T-helper 1 cell treated with Interleukin-12 subunit alpha and Interleukin-12 subunit beta and Interleukin-4 antibody, amounts not matched to agents 30 μg/mL and 1 μg/mL, for 36 hours (primary cell): ENCODE data around the gene MAST4.

Experiments
- H3K27ac Mint-ChIP-seq: one replicate; pipeline ENCODE4 v1.8.0; 2021; ENCODE audit warnings: mild to moderate bottlenecking, mixed read lengths
- H3K27me3 Mint-ChIP-seq: one replicate; pipeline ENCODE4 v1.8.0; 2021; ENCODE audit warnings: low read depth, mixed read lengths
- H3K36me3 Mint-ChIP-seq: one replicate; pipeline ENCODE4 v1.8.0; 2021; ENCODE audit warnings: low read depth, mixed read lengths
- H3K4me1 Mint-ChIP-seq: one replicate; pipeline ENCODE4 v1.8.0; 2021; ENCODE audit warnings: low read depth, mixed read lengths
- H3K4me3 Mint-ChIP-seq: one replicate; pipeline ENCODE4 v1.8.0; 2021; ENCODE audit warnings: mild to moderate bottlenecking, moderate library complexity, mixed read lengths
- H3K9me3 Mint-ChIP-seq: one replicate; pipeline ENCODE4 v1.8.0; 2021; ENCODE audit warnings: mixed read lengths

MAST4 gene

GRCh38 chr5:66595756-66596635, at the start of gene MAST4:
Gene MAST4 (plus strand): TSS chr5:66596393. CDS start chr5:66596656, 263 bp downstream.
- Mint-ChIP-seq H3K27ac (peak within 1 kb of the TSS; percentile 21), H3K27me3 (peaks cover 70% of the 10 kb centered on the region), H3K9me3 (no peaks in the 10 kb centered on the region), H3K4me1 (peaks cover 26% of the 10 kb centered on the region), H3K36me3 (no peaks in the 10 kb centered on the region), H3K4me3 (peak within 1 kb of the TSS; percentile 81)

- Mint-ChIP-seq H3K36me3 (peaks cover 2% of the 10 kb centered on the region), H3K27ac (no peak overlapping the region), H3K27me3 (peaks cover 10% of the 10 kb centered on the region), H3K4me3 (no peak overlapping the region), H3K9me3 (peaks cover 21% of the 10 kb centered on the region), H3K4me1 (peaks cover 3% of the 10 kb centered on the region)
These were observed 49.7 kb upstream of the MAST4 start for GRCh38 chr5:66546541-66546940.

DNA sequence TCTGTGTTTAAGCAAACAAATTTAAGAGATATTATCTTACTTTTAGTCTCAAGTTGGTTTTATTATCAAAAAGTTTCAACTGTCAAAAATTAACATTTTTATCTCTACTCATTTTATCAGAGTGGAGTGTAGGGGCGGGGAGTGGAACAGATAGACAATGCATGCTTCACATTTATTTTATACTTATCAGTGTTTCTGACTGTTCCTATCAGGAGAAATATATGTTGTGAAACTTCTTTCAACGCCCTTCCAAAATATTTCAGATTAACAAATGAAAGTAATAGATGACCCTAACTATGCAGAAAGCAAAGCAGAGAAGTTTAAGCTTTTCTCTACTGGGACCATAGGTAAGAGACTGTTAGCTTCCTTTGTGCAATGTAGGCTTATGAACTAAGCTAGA, 44.9 kb upstream of the MAST4 start:
- no peak overlapping the region for H3K4me3 Mint-ChIP-seq
- H3K9me3 Mint-ChIP-seq: peaks cover 29% of the 10 kb centered on the region
- peaks cover 4% of the 10 kb centered on the region for H3K36me3 Mint-ChIP-seq
- peaks cover 21% of the 10 kb centered on the region for H3K4me1 Mint-ChIP-seq
- peaks cover 6% of the 10 kb centered on the region for H3K27me3 Mint-ChIP-seq
- H3K27ac Mint-ChIP-seq: no peak overlapping the region

- Mint-ChIP-seq H3K9me3 (peaks cover 29% of the 10 kb centered on the region), H3K27ac (no peak overlapping the region), H3K4me1 (peaks cover 21% of the 10 kb centered on the region)
These were observed 44.2 kb upstream of the MAST4 start for GRCh38 chr5:66551945-66552344.

GRCh38 chr5:66553368-66553912, 42.8 kb upstream of the MAST4 start:
- Mint-ChIP-seq H3K27me3 (peaks cover 6% of the 10 kb centered on the region), H3K9me3 (peaks cover 21% of the 10 kb centered on the region), H3K27ac (no peak overlapping the region), H3K4me1 (peaks cover 27% of the 10 kb centered on the region), H3K4me3 (no peak overlapping the region), H3K36me3 (peaks cover 2% of the 10 kb centered on the region)

More at GRCh38 chr5:66551945-66552344, 44.2 kb upstream of the MAST4 start:
- Mint-ChIP-seq H3K4me3 (no peak overlapping the region), H3K27me3 (peaks cover 6% of the 10 kb centered on the region), H3K36me3 (peaks cover 4% of the 10 kb centered on the region)

DNA sequence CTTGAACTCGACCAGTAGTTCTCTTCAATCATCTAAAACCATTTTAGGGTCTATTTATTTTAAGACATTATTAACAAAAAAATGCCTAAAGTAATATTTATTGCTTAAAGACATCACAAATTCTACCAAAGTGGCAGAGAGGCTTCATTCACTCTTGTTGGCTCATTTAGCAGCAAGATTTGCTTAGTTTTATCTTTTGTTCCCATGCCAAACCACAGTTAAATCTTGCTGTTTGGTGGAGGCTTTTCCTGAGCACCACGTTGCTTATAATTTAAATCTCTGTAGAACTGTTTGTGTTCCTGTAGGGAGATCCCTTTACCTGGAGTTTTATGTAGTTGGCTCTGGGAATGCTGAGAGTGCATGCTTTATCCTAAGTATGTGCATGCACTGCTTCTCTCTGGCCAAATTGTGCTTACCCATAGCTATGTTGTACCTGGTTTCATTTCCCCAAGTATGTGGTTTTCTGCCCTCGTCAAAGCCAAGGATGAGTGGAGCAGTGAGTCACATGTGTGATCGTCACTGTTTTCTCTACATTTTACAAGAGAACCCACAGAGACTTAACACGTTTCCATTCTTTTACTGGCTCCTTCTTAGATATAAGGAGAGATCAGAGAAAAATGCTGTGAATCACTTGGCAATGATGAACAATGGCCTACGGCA, 42.1 kb upstream of the MAST4 start:
- Mint-ChIP-seq H3K27ac (peak overlapping the region; percentile 78), H3K36me3 (peaks cover 2% of the 10 kb centered on the region), H3K4me1 (peaks cover 33% of the 10 kb centered on the region), H3K4me3 (no peak overlapping the region), H3K9me3 (peaks cover 15% of the 10 kb centered on the region), H3K27me3 (peaks cover 4% of the 10 kb centered on the region)

DNA sequence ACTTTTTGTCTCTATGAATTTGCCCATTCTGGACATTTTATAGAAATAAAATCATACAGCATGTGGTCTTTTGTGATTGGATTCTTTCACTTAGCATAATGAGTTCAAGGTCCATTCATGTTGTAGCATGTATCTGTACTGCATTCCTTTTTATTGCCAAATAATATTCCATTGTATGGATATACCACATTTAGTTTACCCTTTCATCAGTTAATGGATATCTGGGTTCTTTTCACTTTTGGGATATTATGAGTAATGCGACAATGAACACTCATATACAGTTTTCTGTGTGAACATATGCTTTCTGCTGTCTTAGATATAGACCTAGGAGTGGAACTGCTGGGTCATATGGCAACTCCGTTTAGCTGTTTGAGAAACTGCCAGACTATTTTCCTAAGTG, 41.3 kb upstream of the MAST4 start:
- H3K9me3 Mint-ChIP-seq: peaks cover 11% of the 10 kb centered on the region
- H3K36me3 Mint-ChIP-seq: peaks cover 2% of the 10 kb centered on the region
- H3K4me3 Mint-ChIP-seq: peak overlapping the region; percentile 43
- H3K27ac Mint-ChIP-seq: peak overlapping the region; percentile 78
- no peaks in the 10 kb centered on the region for H3K27me3 Mint-ChIP-seq
- peaks cover 34% of the 10 kb centered on the region for H3K4me1 Mint-ChIP-seq

- H3K27ac Mint-ChIP-seq: peak overlapping the region; percentile 95
- peaks cover 30% of the 10 kb centered on the region for H3K4me1 Mint-ChIP-seq
- peak overlapping the region; percentile 2 for H3K4me3 Mint-ChIP-seq
- peaks cover 18% of the 10 kb centered on the region for H3K9me3 Mint-ChIP-seq
- H3K27me3 Mint-ChIP-seq: no peaks in the 10 kb centered on the region
- peaks cover 2% of the 10 kb centered on the region for H3K36me3 Mint-ChIP-seq
These were observed 37.6 kb upstream of the MAST4 start for GRCh38 chr5:66558560-66558959.

DNA sequence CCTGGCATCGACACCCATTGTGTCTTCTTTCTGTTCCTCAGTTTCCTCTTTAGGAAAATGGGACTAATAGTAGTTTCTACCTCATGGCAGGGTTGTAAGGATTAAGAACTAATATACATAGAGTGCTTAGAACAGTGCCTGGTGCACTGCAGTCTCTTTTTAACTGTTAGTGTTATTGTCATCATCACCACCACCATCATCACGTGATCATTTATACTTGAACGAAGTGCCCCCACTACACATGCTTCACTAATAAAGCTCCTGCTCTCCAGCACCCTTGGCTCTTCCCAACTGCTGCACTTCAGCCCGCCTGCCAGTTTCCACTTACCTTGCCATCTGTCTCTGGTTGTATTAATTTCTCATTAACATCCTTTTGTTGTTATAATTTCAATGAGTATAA, 35.8 kb upstream of the MAST4 start:
- Mint-ChIP-seq H3K4me3 (no peak overlapping the region), H3K27ac (no peak overlapping the region), H3K36me3 (peaks cover 1% of the 10 kb centered on the region), H3K4me1 (peaks cover 22% of the 10 kb centered on the region), H3K27me3 (no peaks in the 10 kb centered on the region), H3K9me3 (peaks cover 16% of the 10 kb centered on the region)

- Mint-ChIP-seq H3K36me3 (no peaks in the 10 kb centered on the region), H3K27ac (no peak overlapping the region), H3K27me3 (no peaks in the 10 kb centered on the region), H3K9me3 (peaks cover 14% of the 10 kb centered on the region), H3K4me1 (peaks cover 29% of the 10 kb centered on the region), H3K4me3 (no peak overlapping the region)
These were observed 34.8 kb upstream of the MAST4 start for GRCh38 chr5:66561256-66561990.

DNA sequence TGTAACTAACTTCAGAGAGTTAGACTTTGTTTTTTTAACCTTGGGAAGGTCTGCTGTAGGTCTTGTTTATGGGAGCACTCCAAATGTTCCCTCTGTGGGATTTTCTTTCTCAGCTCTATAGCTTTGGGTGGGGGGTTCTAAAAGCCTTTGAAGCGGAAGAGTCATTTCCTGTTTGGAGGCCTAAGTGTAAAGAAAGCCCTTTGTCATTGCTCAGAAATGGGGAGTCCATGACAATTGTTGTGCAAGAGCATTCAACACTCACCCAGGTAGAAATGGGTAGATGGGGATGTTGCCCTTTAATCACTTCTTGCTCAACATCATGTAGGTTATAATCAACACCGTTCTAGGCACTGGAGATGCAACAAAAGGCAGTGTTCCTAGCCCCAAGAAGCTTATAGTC, 30.3 kb upstream of the MAST4 start:
- Mint-ChIP-seq H3K4me3 (no peak overlapping the region), H3K9me3 (peaks cover 15% of the 10 kb centered on the region), H3K36me3 (no peaks in the 10 kb centered on the region), H3K27me3 (no peaks in the 10 kb centered on the region), H3K27ac (peak overlapping the region; percentile 4), H3K4me1 (peaks cover 23% of the 10 kb centered on the region)

DNA sequence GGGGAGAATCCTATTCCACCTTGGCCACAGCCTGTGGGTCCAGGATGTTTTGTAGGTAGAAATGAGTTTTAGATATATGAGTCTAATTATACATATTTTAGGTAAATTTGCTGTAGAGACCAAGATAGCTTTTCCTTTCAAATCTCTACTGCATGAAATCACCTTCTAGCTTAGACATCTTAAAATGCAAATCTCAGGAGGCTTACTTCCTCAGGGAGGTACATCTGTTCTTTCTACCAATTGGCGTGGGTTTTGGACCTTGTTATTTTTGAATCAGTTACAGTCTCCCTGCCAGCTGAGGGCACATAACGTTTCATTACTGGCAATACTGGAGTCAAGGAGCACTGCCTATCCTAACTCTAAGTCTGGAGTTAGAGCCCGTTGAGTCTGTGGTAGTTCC, 28.7 kb upstream of the MAST4 start:
- peaks cover 23% of the 10 kb centered on the region for H3K4me1 Mint-ChIP-seq
- H3K27me3 Mint-ChIP-seq: peaks cover 15% of the 10 kb centered on the region
- H3K27ac Mint-ChIP-seq: no peak overlapping the region
- no peak overlapping the region for H3K4me3 Mint-ChIP-seq
- no peaks in the 10 kb centered on the region for H3K36me3 Mint-ChIP-seq
- peaks cover 11% of the 10 kb centered on the region for H3K9me3 Mint-ChIP-seq

DNA sequence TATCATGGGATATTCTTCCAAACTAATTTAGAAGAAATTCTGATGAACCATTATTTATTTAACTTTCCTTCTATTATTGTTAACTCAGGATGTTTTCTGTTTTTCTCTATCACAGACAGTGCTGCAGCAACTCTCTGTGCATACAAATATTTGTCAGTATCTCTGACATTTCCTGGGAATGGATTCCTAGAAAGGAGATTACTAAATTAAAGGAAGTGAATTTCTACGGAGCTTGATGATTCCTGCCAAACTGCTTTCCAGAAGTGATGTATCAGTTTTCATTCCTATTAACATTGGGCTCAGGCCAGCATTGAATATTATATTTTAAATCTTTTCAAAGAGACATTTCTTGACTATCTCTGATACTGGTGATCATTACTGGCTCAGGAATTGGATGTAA, 26.0 kb upstream of the MAST4 start:
- Mint-ChIP-seq H3K36me3 (no peaks in the 10 kb centered on the region), H3K9me3 (peaks cover 5% of the 10 kb centered on the region), H3K4me3 (no peak overlapping the region), H3K27me3 (peaks cover 36% of the 10 kb centered on the region), H3K27ac (no peak overlapping the region), H3K4me1 (peaks cover 18% of the 10 kb centered on the region)

DNA sequence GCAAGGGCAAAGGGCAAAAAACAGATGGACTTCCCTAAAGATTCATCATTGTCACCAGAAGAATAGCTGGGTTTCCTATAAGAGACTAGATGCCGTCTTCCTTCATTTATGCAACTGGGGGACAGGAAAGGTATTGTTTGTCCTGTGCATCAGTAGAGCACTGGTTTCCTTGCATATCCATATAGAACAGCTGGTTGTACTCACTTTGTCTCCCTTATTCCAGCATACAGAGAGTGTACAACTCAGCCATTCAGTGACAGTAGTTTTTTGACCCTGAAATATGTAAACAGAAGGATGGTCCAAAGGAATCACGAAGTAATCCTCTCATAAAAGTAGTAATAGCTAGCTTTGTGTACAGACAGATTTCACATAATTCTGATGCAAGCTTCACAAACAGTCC, 22.5 kb upstream of the MAST4 start:
- Mint-ChIP-seq H3K4me3 (no peak overlapping the region), H3K4me1 (peaks cover 4% of the 10 kb centered on the region), H3K36me3 (no peaks in the 10 kb centered on the region), H3K9me3 (peaks cover 3% of the 10 kb centered on the region), H3K27ac (no peak overlapping the region), H3K27me3 (peaks cover 59% of the 10 kb centered on the region)
